GM23338 (cell line): ENCODE data around the gene CUBN. TPM values are rescaled to one million over a fixed set of nuclear protein-coding genes. Genes with fewer than 3 reads are reported as not detected.

Source experiments
- ATAC-seq: fragments of 200-7000 bp; cut with Tn5 transposase; 3 replicates; pipeline ENCODE4 v1.9.1; 2020
- DNase-seq: peaks from one replicate; pipeline ENCODE4 v3.0.0-alpha.2; 2015; ENCODE audit warnings: low spot score
- H2AFZ ChIP-seq: fragments of 200-600 bp; sonication (generic); 2 replicates; pipeline ENCODE4 v1.8.0; 2016; ENCODE audit warnings: antibody characterized with exemption, mild to moderate bottlenecking, moderate library complexity
- H3F3A ChIP-seq: fragments of 200-600 bp; sonication (generic); replicated peaks from 2 replicates; pipeline ENCODE4 v1.8.0; 2017; ENCODE audit warnings: antibody characterized with exemption, mixed run types, low read depth
- H3K27ac ChIP-seq: fragments of 200-600 bp; sonication (generic); 2 replicates; pipeline ENCODE4 v1.6.1; 2016; ENCODE audit warnings: low read depth
- H3K27me3 ChIP-seq: fragments of 200-600 bp; sonication (generic); 2 replicates; pipeline ENCODE4 v1.8.0; 2016; ENCODE audit warnings: mild to moderate bottlenecking, mixed run types, moderate library complexity; ENCODE audit not compliant: insufficient read depth
- H3K36me3 ChIP-seq: fragments of 200-600 bp; sonication (generic); 2 replicates; pipeline ENCODE4 v1.8.0; 2016; ENCODE audit warnings: mild to moderate bottlenecking; ENCODE audit not compliant: insufficient read depth
- H3K4me1 ChIP-seq: fragments of 200-600 bp; sonication (generic); 2 replicates; pipeline ENCODE4 v1.8.0; 2016; ENCODE audit warnings: mild to moderate bottlenecking, moderate library complexity; ENCODE audit not compliant: insufficient read depth
- H3K4me2 ChIP-seq: fragments of 200-600 bp; sonication (generic); 2 replicates; pipeline ENCODE4 v1.7.1; 2017; ENCODE audit warnings: mixed run types
- H3K4me3 ChIP-seq: fragments of 200-600 bp; sonication (generic); 2 replicates; pipeline ENCODE4 v1.6.1; 2016; ENCODE audit warnings: mixed run types
- H3K79me2 ChIP-seq: fragments of 200-600 bp; sonication (generic); replicated peaks from 2 replicates; pipeline ENCODE4 v1.8.0; 2017; ENCODE audit warnings: mild to moderate bottlenecking; ENCODE audit not compliant: insufficient read depth
- H3K9me2 ChIP-seq: fragments of 200-600 bp; sonication (generic); 2 replicates; pipeline ENCODE4 v1.8.0; 2017; ENCODE audit not compliant: insufficient read depth
- H4K20me1 ChIP-seq: fragments of 200-600 bp; sonication (generic); replicated peaks from 2 replicates; pipeline ENCODE4 v1.8.0; 2017; ENCODE audit warnings: mild to moderate bottlenecking; ENCODE audit not compliant: insufficient read depth
- H3K27ac Mint-ChIP-seq: 2 replicates; pipeline ENCODE4 v1.8.0; 2020; ENCODE audit warnings: inconsistent platforms, mild to moderate bottlenecking, moderate library complexity, mixed read lengths
- H3K27me3 Mint-ChIP-seq: 3 replicates; pipeline ENCODE4 v1.8.0; 2022; ENCODE audit warnings: low read depth, mild to moderate bottlenecking, moderate library complexity, mixed read lengths, inconsistent platforms; ENCODE audit not compliant: insufficient read depth, poor library complexity
- H3K36me3 Mint-ChIP-seq: 3 replicates; pipeline ENCODE4 v1.8.0; 2021; ENCODE audit warnings: low read depth, mild to moderate bottlenecking, inconsistent platforms, moderate library complexity, mixed read lengths
- H3K4me1 Mint-ChIP-seq: 3 replicates; pipeline ENCODE4 v1.8.0; 2020; ENCODE audit warnings: mild to moderate bottlenecking, inconsistent platforms, mixed read lengths
- H3K4me3 Mint-ChIP-seq: 3 replicates; pipeline ENCODE4 v1.8.0; 2021; ENCODE audit warnings: moderate library complexity, mild to moderate bottlenecking, inconsistent platforms, mixed read lengths
- H3K9me3 Mint-ChIP-seq: 3 replicates; pipeline ENCODE4 v1.8.0; 2020; ENCODE audit warnings: moderate library complexity, mild to moderate bottlenecking, inconsistent platforms, mixed read lengths
- CREB1 ChIP-seq: fragments of 250-450 bp; sonication (Bioruptor Pico); IDR thresholded peaks from 2 replicates; pipeline ENCODE4 v1.5.0; 2020; ENCODE audit warnings: low read depth, mild to moderate bottlenecking, moderate library complexity
- ETS1 ChIP-seq: IDR thresholded peaks from 2 replicates; pipeline ENCODE4 v1.6.1; 2016; ENCODE audit warnings: antibody characterized with exemption
- EZH2 ChIP-seq: fragments of 200-600 bp; sonication (generic); IDR thresholded peaks from one replicate; pipeline ENCODE4 v1.8.0; 2017; ENCODE audit warnings: antibody characterized with exemption, mild to moderate bottlenecking, low read depth; ENCODE audit not compliant: unreplicated experiment
- EZH2phosphoT487 ChIP-seq: fragments of 200-600 bp; sonication (generic); IDR thresholded peaks from one replicate; pipeline ENCODE4 v1.8.1; 2018; ENCODE audit warnings: antibody characterized with exemption; ENCODE audit not compliant: unreplicated experiment
- JUNB ChIP-seq: IDR thresholded peaks from one replicate; pipeline ENCODE4 v1.6.1; 2016; ENCODE audit warnings: antibody characterized with exemption; ENCODE audit not compliant: unreplicated experiment
- NANOG ChIP-seq: IDR thresholded peaks from 2 replicates; pipeline ENCODE4 v1.6.1; 2016; ENCODE audit warnings: antibody characterized with exemption, borderline replicate concordance
- POLR2AphosphoS5 ChIP-seq: IDR thresholded peaks from 2 replicates; pipeline ENCODE4 v1.6.1; 2016; ENCODE audit warnings: antibody characterized with exemption, low read depth
- REST ChIP-seq: IDR thresholded peaks from one replicate; pipeline ENCODE4 v1.6.1; 2018; ENCODE audit warnings: antibody characterized with exemption; ENCODE audit not compliant: unreplicated experiment
- STAT1 ChIP-seq: IDR thresholded peaks from one replicate; pipeline ENCODE4 v1.6.1; 2016; ENCODE audit warnings: antibody characterized with exemption; ENCODE audit not compliant: unreplicated experiment
- ZNF114 ChIP-seq: fragments of 250-450 bp; sonication (Bioruptor Pico); IDR thresholded peaks from 2 replicates; pipeline ENCODE4 v1.5.0; 2020; ENCODE audit warnings: mild to moderate bottlenecking, moderate library complexity
- ZNF331 ChIP-seq: fragments of 250-450 bp; sonication (Bioruptor Pico); IDR thresholded peaks from 2 replicates; pipeline ENCODE4 v1.5.0; 2020; ENCODE audit warnings: low read depth, mild to moderate bottlenecking, moderate library complexity
- polyA plus RNA-seq: library from polyadenylated mRNA; unstranded; fragments of >200 nt; fragmentation: Nextera tagmentation; extraction: Ambion mirVana; gene quantifications from 2 replicates; pipeline ENCODE4 v1.2.1, GENCODE V29; 2016
- total RNA-seq: library from RNA; depleted of rRNA; stranded (reverse); fragments of >200 nt; shearing (Covaris generic); gene quantifications from 2 replicates; pipeline ENCODE4 v1.2.3, GENCODE V29; 2014
- TF ChIP-seq, protein P1 (sequence below), 2 experiments: fragments of 200-600 bp in 1 of 2; sonication (generic) in 1 of 2; conservative IDR thresholded peaks; 2 replicates each; pipeline versions ENCODE4 v1.5.1 to v1.6.1; 2016 to 2017; ENCODE audit warnings: antibody characterized with exemption in 2 of 2, low read depth in 2 of 2, mild to moderate bottlenecking in 2 of 2, moderate library complexity in 1 of 2
- TF ChIP-seq, protein P2 (sequence below): fragments of 250-450 bp; sonication (Bioruptor Pico); IDR thresholded peaks from 2 replicates; pipeline ENCODE4 v1.5.0; 2020; ENCODE audit warnings: mild to moderate bottlenecking, moderate library complexity

The CUBN gene
- total and polyA plus RNA-seq, 2 experiments from 2014 or later, result 0.06 to 1.8 TPM

DNA sequence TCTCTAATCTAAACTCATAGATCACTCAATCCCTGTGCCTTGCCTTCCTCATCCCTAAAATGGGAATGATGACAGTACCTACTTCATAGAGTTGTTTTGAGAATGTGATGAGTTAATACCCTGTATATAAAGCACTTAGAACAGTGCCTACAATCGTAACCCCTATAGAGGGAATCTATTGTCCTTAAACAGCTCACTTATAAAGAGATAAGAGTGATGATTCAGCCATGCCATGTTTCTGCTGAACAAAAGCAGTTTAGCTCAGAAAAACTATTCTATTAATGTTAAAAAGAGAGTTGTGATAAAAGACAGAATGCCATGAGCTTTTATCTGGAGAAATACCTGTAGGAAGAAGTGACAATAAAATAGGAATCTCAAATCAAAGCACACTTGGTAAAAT is 63.6 kb downstream of the CUBN start:
- Histone ChIP-seq H3K9me2 (no peaks in the 10 kb centered on the region), H3K27me3 (no peaks in the 10 kb centered on the region), H3K4me2 (no peak overlapping the region), H4K20me1 (no peaks in the 10 kb centered on the region), H3F3A (no peaks in the 10 kb centered on the region), H3K79me2 (no peaks in the 10 kb centered on the region), H3K27ac (no peak overlapping the region), H3K4me1 (0 out of 2 replicates have a peak, but pooled peaks cover 10% of the 10 kb centered on the region), H3K4me3 (no peak overlapping the region), H2AFZ (no peak overlapping the region), H3K36me3 (no peaks in the 10 kb centered on the region)
- H3K27me3 Mint-ChIP-seq, result no peaks in the 10 kb centered on the region
- no peaks in the 10 kb centered on the region for H3K9me3 Mint-ChIP-seq
- H3K4me3 Mint-ChIP-seq, result no peak overlapping the region
- no peak for DNase-seq
- TF ChIP-seq NANOG (no peak), STAT1 (no peak), ETS1 (no peak), ZNF114 (CRISPR knock-in tag) (no peak), REST (no peak), EZH2phosphoT487 (no peak), ZNF331 (CRISPR knock-in tag) (no peak), JUNB (no peak), POLR2AphosphoS5 (no peak), EZH2 (no peak), CREB1 (CRISPR knock-in tag) (no peak)
- TF ChIP-seq, protein P1, sequence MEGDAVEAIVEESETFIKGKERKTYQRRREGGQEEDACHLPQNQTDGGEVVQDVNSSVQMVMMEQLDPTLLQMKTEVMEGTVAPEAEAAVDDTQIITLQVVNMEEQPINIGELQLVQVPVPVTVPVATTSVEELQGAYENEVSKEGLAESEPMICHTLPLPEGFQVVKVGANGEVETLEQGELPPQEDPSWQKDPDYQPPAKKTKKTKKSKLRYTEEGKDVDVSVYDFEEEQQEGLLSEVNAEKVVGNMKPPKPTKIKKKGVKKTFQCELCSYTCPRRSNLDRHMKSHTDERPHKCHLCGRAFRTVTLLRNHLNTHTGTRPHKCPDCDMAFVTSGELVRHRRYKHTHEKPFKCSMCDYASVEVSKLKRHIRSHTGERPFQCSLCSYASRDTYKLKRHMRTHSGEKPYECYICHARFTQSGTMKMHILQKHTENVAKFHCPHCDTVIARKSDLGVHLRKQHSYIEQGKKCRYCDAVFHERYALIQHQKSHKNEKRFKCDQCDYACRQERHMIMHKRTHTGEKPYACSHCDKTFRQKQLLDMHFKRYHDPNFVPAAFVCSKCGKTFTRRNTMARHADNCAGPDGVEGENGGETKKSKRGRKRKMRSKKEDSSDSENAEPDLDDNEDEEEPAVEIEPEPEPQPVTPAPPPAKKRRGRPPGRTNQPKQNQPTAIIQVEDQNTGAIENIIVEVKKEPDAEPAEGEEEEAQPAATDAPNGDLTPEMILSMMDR (conservative IDR thresholded peaks at IDR 0.05; ENCODE audit: low read depth in 2 of 2), result no peak
- TF ChIP-seq, protein P2, sequence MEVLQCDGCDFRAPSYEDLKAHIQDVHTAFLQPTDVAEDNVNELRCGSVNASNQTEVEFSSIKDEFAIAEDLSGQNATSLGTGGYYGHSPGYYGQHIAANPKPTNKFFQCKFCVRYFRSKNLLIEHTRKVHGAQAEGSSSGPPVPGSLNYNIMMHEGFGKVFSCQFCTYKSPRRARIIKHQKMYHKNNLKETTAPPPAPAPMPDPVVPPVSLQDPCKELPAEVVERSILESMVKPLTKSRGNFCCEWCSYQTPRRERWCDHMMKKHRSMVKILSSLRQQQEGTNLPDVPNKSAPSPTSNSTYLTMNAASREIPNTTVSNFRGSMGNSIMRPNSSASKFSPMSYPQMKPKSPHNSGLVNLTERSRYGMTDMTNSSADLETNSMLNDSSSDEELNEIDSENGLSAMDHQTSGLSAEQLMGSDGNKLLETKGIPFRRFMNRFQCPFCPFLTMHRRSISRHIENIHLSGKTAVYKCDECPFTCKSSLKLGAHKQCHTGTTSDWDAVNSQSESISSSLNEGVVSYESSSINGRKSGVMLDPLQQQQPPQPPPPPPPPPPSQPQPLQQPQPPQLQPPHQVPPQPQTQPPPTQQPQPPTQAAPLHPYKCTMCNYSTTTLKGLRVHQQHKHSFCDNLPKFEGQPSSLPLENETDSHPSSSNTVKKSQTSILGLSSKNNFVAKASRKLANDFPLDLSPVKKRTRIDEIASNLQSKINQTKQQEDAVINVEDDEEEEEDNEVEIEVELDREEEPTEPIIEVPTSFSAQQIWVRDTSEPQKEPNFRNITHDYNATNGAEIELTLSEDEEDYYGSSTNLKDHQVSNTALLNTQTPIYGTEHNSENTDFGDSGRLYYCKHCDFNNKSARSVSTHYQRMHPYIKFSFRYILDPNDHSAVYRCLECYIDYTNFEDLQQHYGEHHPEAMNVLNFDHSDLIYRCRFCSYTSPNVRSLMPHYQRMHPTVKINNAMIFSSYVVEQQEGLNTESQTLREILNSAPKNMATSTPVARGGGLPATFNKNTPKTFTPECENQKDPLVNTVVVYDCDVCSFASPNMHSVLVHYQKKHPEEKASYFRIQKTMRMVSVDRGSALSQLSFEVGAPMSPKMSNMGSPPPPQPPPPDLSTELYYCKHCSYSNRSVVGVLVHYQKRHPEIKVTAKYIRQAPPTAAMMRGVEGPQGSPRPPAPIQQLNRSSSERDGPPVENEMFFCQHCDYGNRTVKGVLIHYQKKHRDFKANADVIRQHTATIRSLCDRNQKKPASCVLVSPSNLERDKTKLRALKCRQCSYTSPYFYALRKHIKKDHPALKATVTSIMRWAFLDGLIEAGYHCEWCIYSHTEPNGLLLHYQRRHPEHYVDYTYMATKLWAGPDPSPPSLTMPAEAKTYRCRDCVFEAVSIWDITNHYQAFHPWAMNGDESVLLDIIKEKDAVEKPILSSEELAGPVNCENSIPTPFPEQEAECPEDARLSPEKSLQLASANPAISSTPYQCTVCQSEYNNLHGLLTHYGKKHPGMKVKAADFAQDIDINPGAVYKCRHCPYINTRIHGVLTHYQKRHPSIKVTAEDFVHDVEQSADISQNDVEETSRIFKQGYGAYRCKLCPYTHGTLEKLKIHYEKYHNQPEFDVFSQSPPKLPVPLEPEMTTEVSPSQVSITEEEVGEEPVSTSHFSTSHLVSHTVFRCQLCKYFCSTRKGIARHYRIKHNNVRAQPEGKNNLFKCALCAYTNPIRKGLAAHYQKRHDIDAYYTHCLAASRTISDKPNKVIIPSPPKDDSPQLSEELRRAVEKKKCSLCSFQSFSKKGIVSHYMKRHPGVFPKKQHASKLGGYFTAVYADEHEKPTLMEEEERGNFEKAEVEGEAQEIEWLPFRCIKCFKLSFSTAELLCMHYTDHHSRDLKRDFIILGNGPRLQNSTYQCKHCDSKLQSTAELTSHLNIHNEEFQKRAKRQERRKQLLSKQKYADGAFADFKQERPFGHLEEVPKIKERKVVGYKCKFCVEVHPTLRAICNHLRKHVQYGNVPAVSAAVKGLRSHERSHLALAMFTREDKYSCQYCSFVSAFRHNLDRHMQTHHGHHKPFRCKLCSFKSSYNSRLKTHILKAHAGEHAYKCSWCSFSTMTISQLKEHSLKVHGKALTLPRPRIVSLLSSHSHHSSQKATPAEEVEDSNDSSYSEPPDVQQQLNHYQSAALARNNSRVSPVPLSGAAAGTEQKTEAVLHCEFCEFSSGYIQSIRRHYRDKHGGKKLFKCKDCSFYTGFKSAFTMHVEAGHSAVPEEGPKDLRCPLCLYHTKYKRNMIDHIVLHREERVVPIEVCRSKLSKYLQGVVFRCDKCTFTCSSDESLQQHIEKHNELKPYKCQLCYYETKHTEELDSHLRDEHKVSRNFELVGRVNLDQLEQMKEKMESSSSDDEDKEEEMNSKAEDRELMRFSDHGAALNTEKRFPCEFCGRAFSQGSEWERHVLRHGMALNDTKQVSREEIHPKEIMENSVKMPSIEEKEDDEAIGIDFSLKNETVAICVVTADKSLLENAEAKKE (CRISPR knock-in tag), result no peak
- peaks cover 17% of the 10 kb centered on the region for H3K4me1 Mint-ChIP-seq
- no peak overlapping the region for H3K27ac Mint-ChIP-seq
- H3K36me3 Mint-ChIP-seq, result no peaks in the 10 kb centered on the region; the same call in 2 of the 3 replicates
- no peak for ATAC-seq
